ENCODE data around the gene DMBT1. TPM values are rescaled to one million over a fixed set of nuclear protein-coding genes. Genes with fewer than 3 reads are reported as not detected.

DMBT1 gene
- total RNA-seq, 1 donor from 2014 or later: not detected

GRCh38 chr10:122664501-122664900, 103.9 kb downstream of the DMBT1 start:
- TF ChIP-seq EZH2 (IDR thresholded peaks at IDR 0.05; ENCODE audit: insufficient read depth, low read length) (no peak), CTCF (IDR thresholded peaks at IDR 0.05; ENCODE audit: insufficient read depth, low read depth, low read length) (no peak)
- no peaks in the 10 kb centered on the region for H3K9me3 ChIP-seq (ENCODE audit: insufficient read depth, low read depth, low read length)
- Mint-ChIP-seq H3K4me1 (ENCODE audit: low read depth, unreplicated experiment) (peaks cover 5% of the 10 kb centered on the region), H3K36me3 (ENCODE audit: low read depth, unreplicated experiment) (no peaks in the 10 kb centered on the region), H3K27ac (ENCODE audit: unreplicated experiment) (no peak overlapping the region), H3K27me3 (ENCODE audit: low read depth, unreplicated experiment) (peaks cover 32% of the 10 kb centered on the region), H3K4me3 (ENCODE audit: unreplicated experiment) (no peak overlapping the region), H3K9me3 (ENCODE audit: unreplicated experiment) (no peaks in the 10 kb centered on the region)
- H3K79me2 ChIP-seq (ENCODE audit: insufficient read depth, low read length): no peaks in the 10 kb centered on the region
- H3K36me3 ChIP-seq (ENCODE audit: insufficient read depth, low read length): no peaks in the 10 kb centered on the region
- H2AFZ ChIP-seq (ENCODE audit: low read depth, low read length): no peak overlapping the region
- H3K27me3 ChIP-seq (ENCODE audit: insufficient read depth, low read length): no peaks in the 10 kb centered on the region
- no peak overlapping the region for H3K27ac ChIP-seq (ENCODE audit: low read depth, low read length)
- H3K9ac ChIP-seq (ENCODE audit: low read length): no peak overlapping the region
- no peaks in the 10 kb centered on the region for H4K20me1 ChIP-seq (ENCODE audit: insufficient read depth, low read length)
- H3K4me3 ChIP-seq (ENCODE audit: insufficient read depth, low read depth, low read length): no peak overlapping the region
- DNase-seq (ENCODE audit: low read depth) (no peak), FAIRE-seq (no peak)
- H3K4me2 ChIP-seq (ENCODE audit: low read length): no peak overlapping the region
- no peaks in the 10 kb centered on the region for H3K4me1 ChIP-seq (ENCODE audit: insufficient read depth, low read length)

- no peak for FAIRE-seq
Observed at GRCh38 chr10:122665329-122665860, 104.8 kb downstream of the DMBT1 start.

More at GRCh38 chr10:122665329-122665860, 104.8 kb downstream of the DMBT1 start:
- H3K4me2 ChIP-seq (ENCODE audit: low read length): no peak overlapping the region
- H3K4me3 ChIP-seq (ENCODE audit: insufficient read depth, low read depth, low read length): no peak overlapping the region
- H3K9ac ChIP-seq (ENCODE audit: low read length): no peak overlapping the region
- Mint-ChIP-seq H3K4me3 (ENCODE audit: unreplicated experiment) (no peak overlapping the region), H3K36me3 (ENCODE audit: low read depth, unreplicated experiment) (no peaks in the 10 kb centered on the region), H3K27me3 (ENCODE audit: low read depth, unreplicated experiment) (peaks cover 37% of the 10 kb centered on the region), H3K9me3 (ENCODE audit: unreplicated experiment) (no peaks in the 10 kb centered on the region), H3K4me1 (ENCODE audit: low read depth, unreplicated experiment) (peaks cover 5% of the 10 kb centered on the region), H3K27ac (ENCODE audit: unreplicated experiment) (no peak overlapping the region)
- H3K27me3 ChIP-seq (ENCODE audit: insufficient read depth, low read length): no peaks in the 10 kb centered on the region
- DNase-seq (ENCODE audit: low read depth): no peak
- no peaks in the 10 kb centered on the region for H3K36me3 ChIP-seq (ENCODE audit: insufficient read depth, low read length)
- no peak for TF ChIP-seq EZH2 (IDR thresholded peaks at IDR 0.05; ENCODE audit: insufficient read depth, low read length)
- TF ChIP-seq CTCF (IDR thresholded peaks at IDR 0.05; ENCODE audit: insufficient read depth, low read depth, low read length): no peak
- no peaks in the 10 kb centered on the region for H3K9me3 ChIP-seq (ENCODE audit: insufficient read depth, low read depth, low read length)
- H3K79me2 ChIP-seq (ENCODE audit: insufficient read depth, low read length): no peaks in the 10 kb centered on the region
- no peaks in the 10 kb centered on the region for H4K20me1 ChIP-seq (ENCODE audit: insufficient read depth, low read length)
- no peaks in the 10 kb centered on the region for H3K4me1 ChIP-seq (ENCODE audit: insufficient read depth, low read length)
- no peak overlapping the region for H3K27ac ChIP-seq (ENCODE audit: low read depth, low read length)
- no peak overlapping the region for H2AFZ ChIP-seq (ENCODE audit: low read depth, low read length)
